Heart left ventricle (tissue), 16 donors: ENCODE measurements around the gene CFAP69. TPM values are rescaled to one million over a fixed set of nuclear protein-coding genes. Genes with fewer than 3 reads are reported as not detected.

Experiments
- ATAC-seq, 4 donors: fragments of 200-7000 bp; cut with Tn5 transposase; one replicate each; pipeline ENCODE4 v1.9.1; 2020 to 2022; ENCODE audit warnings: moderate library complexity in 4 of 4, mild to moderate bottlenecking in 3 of 4, moderate number of reproducible peaks in 1 of 4
- DNase-seq, 5 donors: peaks; one replicate each; pipeline ENCODE4 v3.0.0-alpha.2; 2020
- H3K27ac ChIP-seq, 12 donors: fragments of 200-600 bp; sonication (generic) in 4 of 12; one replicate each; pipeline versions ENCODE4 v1.5.0 to v1.8.0; 2016 to 2022; ENCODE audit warnings: mild to moderate bottlenecking in 2 of 12
- H3K27me3 ChIP-seq, 9 donors: fragments of 200-600 bp; sonication (generic) in 2 of 9; one replicate each; pipeline versions ENCODE4 v1.5.1 to v1.8.0; 2016 to 2022; ENCODE audit warnings: mild to moderate bottlenecking in 3 of 9
- H3K36me3 ChIP-seq, 9 donors: fragments of 200-600 bp; sonication (generic) in 2 of 9; one replicate each; pipeline versions ENCODE4 v1.5.0 to v1.8.0; 2018 to 2022; ENCODE audit warnings: mild to moderate bottlenecking in 2 of 9
- H3K4me1 ChIP-seq, 12 donors: fragments of 200-600 bp; sonication (generic) in 4 of 12; one replicate each; pipeline versions ENCODE4 v1.5.0 to v1.8.0; 2016 to 2022; ENCODE audit warnings: mild to moderate bottlenecking in 3 of 12
- H3K4me3 ChIP-seq, 12 donors: fragments of 200-600 bp; sonication (generic) in 4 of 12; one replicate each; pipeline versions ENCODE4 v1.5.0 to v1.8.0; 2017 to 2022; ENCODE audit warnings: mild to moderate bottlenecking in 9 of 12, moderate library complexity in 4 of 12
- H3K9me3 ChIP-seq, 12 donors: fragments of 200-600 bp; sonication (generic) in 4 of 12; one replicate each; pipeline versions ENCODE4 v1.5.0 to v1.8.0; 2016 to 2022; ENCODE audit warnings: mild to moderate bottlenecking in 1 of 12
- CTCF ChIP-seq, 12 donors: fragments of 200-600 bp; sonication (generic) in 4 of 12; IDR thresholded peaks; one replicate each; pipeline versions ENCODE4 v1.5.0 to v1.8.0; 2018 to 2022; ENCODE audit warnings: antibody characterized with exemption in 12 of 12, mild to moderate bottlenecking in 5 of 12
- POLR2A ChIP-seq, 2 donors: fragments of 450-650 bp; IDR thresholded peaks; one replicate each; pipeline ENCODE4 v1.6.1; 2017; ENCODE audit warnings: antibody characterized with exemption in 2 of 2, mild to moderate bottlenecking in 2 of 2, moderate library complexity in 2 of 2
- WGBS, 4 donors: extraction: QIAGEN DNeasy Blood & Tissue Kit in 2 of 4; methylation state at CpG; one replicate each; pipeline versions ENCODE4 v1.1.5 to v1.1.7; 2013 to 2018; 5-methylcytosine and 5-hydroxymethylcytosine counted together
- intact Hi-C, 10 donors: fragments of 100-400 bp; cut with DNase I; formaldehyde crosslinking; loops; one replicate each; pipeline versions ENCODE4 v1.11.1 to v1.14.2; 2022
- polyA plus RNA-seq, 2 donors: library from polyadenylated mRNA; stranded (reverse); fragments of 200-250 nt; gene quantifications; one replicate each; pipeline ENCODE4 v1.2.3, GENCODE V29; 2013
- total RNA-seq, 9 donors: library from RNA; depleted of rRNA in 2 of 9; stranded (reverse); fragments of >200 nt in 2 of 9; fragmentation: NEBNext Ultra II Directional in 3 of 9; extraction: Animal tissue kit (Norgen Biotek cat#: 25700) in 3 of 9; gene quantifications; one replicate each; pipeline versions ENCODE4 v1.1.0 to v1.2.4, GENCODE V29; 2016 to 2023
- donor health status: ischemic (EF 13 %, LVEDD 7.1; RV severe dilation, severe dysfunction).
- donor health status: healthy with polysubstance abuse.
- donor health status: DM: no; HTN: yes; CAD: no.
- donor health status: DM: no; HTN: no; CAD: no.
- donor health status: ischemic (EF 25% LVEDD 6.9; RV normal size, moderate dysfunction).
- donor health status: ischemic (EF 25% LVEDD 5.7; RV mildly dilated, moderate dysfunction).
- donor health status: healthy.
- donor health status: DM: yes; HTN: yes; CAD: no.
- donor health status: ischemic (EF 35%, LVEDD 5.7; RV mildly dilated, moderate dysfunction).
- donor health status: nonischemic (EF 11% LVEDD 7.7; RV severe dilation, severe dysfunction).
- donor health status: DM: yes; HTN: yes; CAD: no.
- donor health status: PGD.
- donor health status: ischemic (EF 29% LVEDD 5.4; RV normal size, mild dysfunction).
- donor health status: nonischemic (EF 23%, LVEDD 6.1; RV moderate dilation, normal function).

CFAP69 gene
- total and polyA plus RNA-seq, 11 donors = 1.0 to 4.5 (median 2.6) TPM

GRCh38 chr7:90272242-90272641 is 27.3 kb downstream of the CFAP69 start:
- WGBS, 4 donors = 87 to 91% (median 90%) methylated on average over 2 of the region's 2 CpGs
- no peak overlapping the region for H3K27ac ChIP-seq
- intact Hi-C loops = no loop called here
- H3K4me3 ChIP-seq = no peak overlapping the region
- H3K27me3 ChIP-seq = no peaks in the 10 kb centered on the region
- no peak for ATAC-seq
- no peak for DNase-seq
- H3K36me3 ChIP-seq = no peaks in the 10 kb centered on the region
- no peaks in the 10 kb centered on the region for H3K4me1 ChIP-seq
- H3K9me3 ChIP-seq = no peaks in the 10 kb centered on the region
- no peak for TF ChIP-seq POLR2A (IDR thresholded peaks at IDR 0.05)
- no peak for TF ChIP-seq CTCF (IDR thresholded peaks at IDR 0.05)

- TF ChIP-seq POLR2A (IDR thresholded peaks at IDR 0.05) (no peak), CTCF (IDR thresholded peaks at IDR 0.05) (no peak)
- Histone ChIP-seq H3K27ac (no peak overlapping the region), H3K36me3 (no peaks in the 10 kb centered on the region), H3K9me3 (no peaks in the 10 kb centered on the region), H3K4me3 (no peak overlapping the region), H3K4me1 (no peaks in the 10 kb centered on the region), H3K27me3 (no peaks in the 10 kb centered on the region)
- intact Hi-C loops = no loop called here
- no peak for ATAC-seq
- no peak for DNase-seq
Measured at GRCh38 chr7:90274161-90274560, 29.2 kb downstream of the CFAP69 start.

GRCh38 chr7:90276033-90276728 is 31.2 kb downstream of the CFAP69 start:
- WGBS, 4 donors = 69 to 72% (median 71%) methylated on average over 5 of the region's 5 CpGs
- Histone ChIP-seq H3K4me1 (no peaks in the 10 kb centered on the region), H3K27ac (no peak overlapping the region), H3K27me3 (no peaks in the 10 kb centered on the region), H3K9me3 (no peaks in the 10 kb centered on the region), H3K36me3 (peaks cover 0 to 15% (median 0%) of the 10 kb centered on the region in 9 donors), H3K4me3 (no peak overlapping the region)
- DNase-seq (no peak), ATAC-seq (no peak)
- TF ChIP-seq CTCF (IDR thresholded peaks at IDR 0.05) = no peak
- TF ChIP-seq POLR2A (IDR thresholded peaks at IDR 0.05) = no peak
- intact Hi-C loops = no loop called here

- WGBS, 4 donors = 84 to 88% (median 86%) methylated on average over 3 of the region's 3 CpGs
- ATAC-seq = no peak
Measured at GRCh38 chr7:90288154-90288553, 43.2 kb downstream of the CFAP69 start.

More at GRCh38 chr7:90288154-90288553, 43.2 kb downstream of the CFAP69 start:
- H3K4me1 ChIP-seq = no peaks in the 10 kb centered on the region
- no peaks in the 10 kb centered on the region for H3K9me3 ChIP-seq
- intact Hi-C loops = no loop called here
- H3K27me3 ChIP-seq = no peaks in the 10 kb centered on the region
- H3K27ac ChIP-seq = no peak overlapping the region
- TF ChIP-seq POLR2A (IDR thresholded peaks at IDR 0.05) (no peak), CTCF (IDR thresholded peaks at IDR 0.05) (no peak)
- no peak overlapping the region for H3K4me3 ChIP-seq
- DNase-seq = no peak
- H3K36me3 ChIP-seq = peaks cover 0 to 23% (median 0%) of the 10 kb centered on the region in 9 donors
